HEK293T (cell line): ENCODE results near the gene PLBD1.
A peak's percentile ranks its signal among the peaks of the same experiment; 100 is the strongest.

Experiments
- CTCF ChIA-PET: fragments of 350-600 bp; formaldehyde crosslinking; extraction: SDS; loops from one replicate; lab custom pipeline; 2021; ENCODE audit warnings: antibody characterized with exemption, inconsistent platforms; lab: Yijun Ruan, JAX
- POLR2A ChIA-PET: fragments of 350-600 bp; formaldehyde crosslinking; extraction: SDS; loops from one replicate; lab custom pipeline; 2020; ENCODE audit warnings: antibody characterized with exemption, inconsistent platforms; lab: Yijun Ruan, JAX
- DNase-seq: peaks from one replicate; pipeline ENCODE4 v3.0.0; 2012; ENCODE audit warnings: mixed read lengths; ENCODE audit errors: extremely low spot score
- ARNT ChIP-seq: fragments of 450-650 bp; IDR thresholded peaks from 2 replicates; pipeline ENCODE4 v1.6.1; 2017; ENCODE audit warnings: mild to moderate bottlenecking
- CTBP1 ChIP-seq: fragments of 450-650 bp; IDR thresholded peaks from 2 replicates; pipeline ENCODE4 v1.6.1; 2016; ENCODE audit warnings: borderline replicate concordance
- ELF4 ChIP-seq: fragments of 450-650 bp; IDR thresholded peaks from 2 replicates; pipeline ENCODE4 v1.6.1; 2017; ENCODE audit warnings: antibody characterized with exemption
- FOXA1 ChIP-seq: fragments of 450-650 bp; IDR thresholded peaks from 2 replicates; pipeline ENCODE4 v1.6.1; 2016; ENCODE audit warnings: mild to moderate bottlenecking
- FOXK2 ChIP-seq: fragments of 450-650 bp; IDR thresholded peaks from 2 replicates; pipeline ENCODE4 v1.6.1; 2016; ENCODE audit warnings: mild to moderate bottlenecking
- FOXM1 ChIP-seq: fragments of 450-650 bp; IDR thresholded peaks from 2 replicates; pipeline ENCODE4 v1.6.1; 2017; ENCODE audit warnings: mild to moderate bottlenecking, borderline replicate concordance
- HDGF ChIP-seq: fragments of 450-650 bp; IDR thresholded peaks from 2 replicates; pipeline ENCODE4 v1.6.1; 2017; ENCODE audit warnings: antibody characterized with exemption, borderline replicate concordance
- L3MBTL2 ChIP-seq: fragments of 450-650 bp; conservative IDR thresholded peaks from 2 replicates; pipeline ENCODE4 v1.6.1; 2016; ENCODE audit warnings: mild to moderate bottlenecking
- LEF1 ChIP-seq: fragments of 450-650 bp; IDR thresholded peaks from 2 replicates; pipeline ENCODE4 v1.6.1; 2017; ENCODE audit warnings: mild to moderate bottlenecking, borderline replicate concordance
- NFRKB ChIP-seq: fragments of 450-650 bp; IDR thresholded peaks from 2 replicates; pipeline ENCODE4 v1.6.1; 2016; ENCODE audit warnings: mild to moderate bottlenecking, moderate library complexity
- SP1 ChIP-seq: fragments of 450-650 bp; IDR thresholded peaks from 2 replicates; pipeline ENCODE4 v1.6.1; 2017
- SUZ12 ChIP-seq: fragments of 450-650 bp; IDR thresholded peaks from 2 replicates; pipeline ENCODE4 v1.6.1; 2016; ENCODE audit warnings: mild to moderate bottlenecking
- TARDBP ChIP-seq: fragments of 450-650 bp; IDR thresholded peaks from 2 replicates; pipeline ENCODE4 v1.6.1; 2016
- ZNF384 ChIP-seq: fragments of 450-650 bp; IDR thresholded peaks from 2 replicates; pipeline ENCODE4 v1.6.1; 2016
- TF ChIP-seq, protein P1 (sequence below): fragments of 450-650 bp; IDR thresholded peaks from 2 replicates; pipeline ENCODE4 v1.6.1; 2016

PLBD1 gene

DNA sequence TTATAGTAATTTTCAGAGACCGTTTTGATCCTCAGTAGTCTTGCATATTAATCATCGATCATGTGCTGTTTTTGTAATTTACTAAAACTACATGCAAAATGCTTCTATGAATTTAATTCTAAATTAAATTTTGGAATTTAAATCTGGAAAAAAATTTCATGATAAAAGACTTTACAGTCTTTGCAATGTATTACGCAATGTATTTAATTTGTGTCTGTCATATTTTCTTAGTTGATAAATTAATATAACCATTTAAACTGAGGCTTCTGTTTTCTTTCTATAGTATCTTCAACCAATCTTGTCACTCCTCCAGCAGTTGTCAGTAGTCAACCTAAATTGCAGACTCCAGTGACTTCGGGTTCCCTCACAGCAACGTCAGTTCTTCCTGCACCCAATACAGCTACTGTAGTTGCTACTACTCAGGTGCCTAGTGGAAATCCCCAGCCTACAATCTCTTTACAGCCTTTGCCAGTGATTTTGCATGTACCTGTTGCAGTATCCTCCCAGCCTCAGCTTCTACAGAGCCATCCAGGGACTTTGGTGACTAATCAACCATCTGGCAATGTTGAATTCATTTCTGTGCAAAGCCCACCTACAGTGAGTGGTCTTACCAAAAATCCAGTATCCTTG is 107.4 kb downstream of the PLBD1 start:
- TF ChIP-seq, protein P1, sequence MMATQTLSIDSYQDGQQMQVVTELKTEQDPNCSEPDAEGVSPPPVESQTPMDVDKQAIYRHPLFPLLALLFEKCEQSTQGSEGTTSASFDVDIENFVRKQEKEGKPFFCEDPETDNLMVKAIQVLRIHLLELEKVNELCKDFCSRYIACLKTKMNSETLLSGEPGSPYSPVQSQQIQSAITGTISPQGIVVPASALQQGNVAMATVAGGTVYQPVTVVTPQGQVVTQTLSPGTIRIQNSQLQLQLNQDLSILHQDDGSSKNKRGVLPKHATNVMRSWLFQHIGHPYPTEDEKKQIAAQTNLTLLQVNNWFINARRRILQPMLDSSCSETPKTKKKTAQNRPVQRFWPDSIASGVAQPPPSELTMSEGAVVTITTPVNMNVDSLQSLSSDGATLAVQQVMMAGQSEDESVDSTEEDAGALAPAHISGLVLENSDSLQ = no peak
- TF ChIP-seq FOXK2 (no peak), CTBP1 (no peak), ELF4 (no peak), TARDBP (no peak), ZNF384 (no peak), FOXM1 (no peak), SUZ12 (no peak), ARNT (no peak), L3MBTL2 (no peak), SP1 (no peak), NFRKB (no peak), LEF1 (no peak)
- ChIA-PET POLR2A (no interaction called here), CTCF (no interaction called here)
- no peak for DNase-seq

DNA sequence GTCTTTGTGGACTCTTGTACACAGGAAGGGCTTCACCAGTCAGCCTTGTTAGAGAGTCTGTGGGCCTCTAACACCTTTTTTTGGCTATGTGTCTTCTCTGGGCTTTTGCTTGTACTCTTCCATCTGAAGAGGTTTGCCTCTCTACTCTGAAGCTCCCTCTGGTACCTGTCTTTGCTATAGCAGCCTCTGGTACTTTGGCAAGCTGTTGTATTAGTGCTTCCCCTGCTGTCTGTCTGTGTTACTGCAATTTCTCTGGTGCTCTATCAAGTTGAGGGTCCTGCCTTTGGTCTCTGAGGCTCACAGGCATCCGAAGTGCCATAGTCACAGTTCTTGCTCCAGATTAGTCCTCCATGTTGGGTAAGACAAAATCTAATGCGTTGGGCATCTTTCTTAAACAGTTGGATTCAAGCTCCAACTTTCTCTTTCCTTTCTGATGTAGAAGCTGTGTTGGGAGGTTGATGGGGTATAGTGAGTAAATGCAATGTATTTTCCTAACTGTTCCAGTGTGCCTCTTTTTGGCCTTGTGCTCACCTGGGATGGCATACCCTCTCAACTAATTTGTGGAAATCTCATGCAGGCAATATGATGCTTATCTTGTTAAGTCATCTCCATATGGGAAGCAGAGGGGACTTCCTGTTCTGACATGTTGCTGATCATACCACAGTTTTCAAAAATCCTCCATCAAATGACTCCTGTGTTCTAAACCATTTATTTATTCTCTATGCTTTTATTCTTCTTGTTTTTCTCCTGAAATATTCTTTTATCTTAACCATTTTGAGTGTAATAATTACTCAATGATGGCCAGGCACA is 113.4 kb downstream of the PLBD1 start:
- ChIA-PET POLR2A (interaction anchor here (1.4 kb wide), 1 partner anchor 89 kb away, joined by 3 read pairs; the partner anchor contains the start of gene ATF7IP), CTCF (interaction anchor here (0.6 to 1.3 kb wide), 6 partner anchors 13 to 268 kb away, joined by 3 to 5 read pairs (median 4); no protein-coding TSS in a partner anchor)
- peak; percentile 57 for DNase-seq
- TF ChIP-seq ARNT (no peak), FOXM1 (no peak), FOXK2 (no peak), LEF1 (no peak), SP1 (no peak), HDGF (no peak), CTBP1 (no peak), FOXA1 (no peak)
- TF ChIP-seq, protein P1 = no peak
